GM12878 (cell line): ENCODE data around the gene RUFY3. TPM values are rescaled to one million over a fixed set of nuclear protein-coding genes. Genes with fewer than 3 reads are reported as not detected.

Experiments used
- ATAC-seq: fragments of 200-7000 bp; cut with Tn5 transposase; 3 replicates; pipeline ENCODE4 v1.9.1; 2020; ENCODE audit warnings: mild to moderate bottlenecking, moderate library complexity
- BruUV-seq: library from RNA; stranded (reverse); fragments of 400-500 nt; replicated peaks from 2 replicates; lab custom pipeline; 2021; lab: Mats Ljungman, UMichigan
- CTCF ChIA-PET: fragments of 300-600 bp; sonication (Branson Sonifier 250); formaldehyde crosslinking; extraction: SDS; loops from one replicate; lab custom pipeline; 2021; ENCODE audit warnings: inconsistent platforms; lab: Yijun Ruan, JAX
- POLR2A ChIA-PET: fragments of 350-600 bp; formaldehyde crosslinking; extraction: SDS; loops from one replicate; lab custom pipeline; 2021; ENCODE audit warnings: inconsistent platforms; lab: Charles Lee
- RAD21 ChIA-PET: fragments of 300-600 bp; sonication (Branson Sonifier 250); formaldehyde crosslinking; loops from one replicate; lab custom pipeline; 2023; ENCODE audit warnings: antibody characterized with exemption; ENCODE audit not compliant: unreplicated experiment; lab: Charles Lee
- SMC1A ChIA-PET: fragments of 300-600 bp; sonication (Branson Sonifier 250); formaldehyde crosslinking; loops from one replicate; lab custom pipeline; 2023; ENCODE audit not compliant: unreplicated experiment, uncharacterized antibody; lab: Charles Lee
- DNase-seq: peaks from one replicate; pipeline ENCODE4 v3.0.0-alpha.2; 2011; ENCODE audit warnings: low read depth, low spot score
- FAIRE-seq: peaks from 3 replicates; lab custom pipeline; 2011; peaks lifted over from hg19 to GRCh38; lab: Jason Lieb, UNC
- H2AFZ ChIP-seq: 2 replicates; pipeline ENCODE4 v1.6.0; 2011; ENCODE audit warnings: low read depth, low read length, control low read depth; ENCODE audit not compliant: control insufficient read depth
- H3K27ac ChIP-seq: 2 replicates; pipeline ENCODE4 v1.5.1; 2011; ENCODE audit warnings: control low read depth; ENCODE audit not compliant: control insufficient read depth, insufficient read depth
- H3K27me3 ChIP-seq, 2 experiments: replicated peaks in 1 of 2; 2 replicates each; pipeline versions ENCODE4 v1.6.0 to v1.6.1; 2011; ENCODE audit warnings: low read length in 1 of 2; ENCODE audit not compliant: control insufficient read depth in 2 of 2, insufficient read depth in 2 of 2
- H3K36me3 ChIP-seq, 2 experiments: 2 replicates each; pipeline ENCODE4 v1.5.1; 2011; ENCODE audit warnings: low read length in 1 of 2; ENCODE audit not compliant: control insufficient read depth in 2 of 2, insufficient read depth in 2 of 2
- H3K4me1 ChIP-seq: 2 replicates; pipeline ENCODE4 v1.6.1; 2011; ENCODE audit warnings: mild to moderate bottlenecking, low read length, moderate library complexity, mixed read lengths; ENCODE audit not compliant: control insufficient read depth, insufficient read depth
- H3K4me2 ChIP-seq: 2 replicates; pipeline ENCODE4 v1.6.0; 2011; ENCODE audit warnings: control low read depth; ENCODE audit not compliant: control insufficient read depth, insufficient read depth
- H3K4me3 ChIP-seq: fragments of 200-600 bp; sonication (generic); 2 replicates; pipeline ENCODE4 v1.5.1; 2016
- H3K79me2 ChIP-seq: 2 replicates; pipeline ENCODE4 v1.6.0; 2011; ENCODE audit warnings: low read length; ENCODE audit not compliant: control insufficient read depth, insufficient read depth
- H3K9ac ChIP-seq: 2 replicates; pipeline ENCODE4 v1.8.0; 2011; ENCODE audit warnings: low read length, control low read depth, mixed read lengths; ENCODE audit not compliant: control insufficient read depth, insufficient read depth
- H3K9me3 ChIP-seq: replicated peaks from 3 replicates; pipeline ENCODE4 v1.5.1; 2011; ENCODE audit warnings: mild to moderate bottlenecking, low read length; ENCODE audit not compliant: control insufficient read depth, insufficient read depth
- H4K20me1 ChIP-seq: 2 replicates; pipeline ENCODE4 v1.6.0; 2011; ENCODE audit not compliant: control insufficient read depth, insufficient read depth
- ATF2 ChIP-seq: IDR thresholded peaks from 2 replicates; pipeline ENCODE4 v1.6.1; 2012; ENCODE audit warnings: low read length, inconsistent platforms
- CREB1 ChIP-seq: IDR thresholded peaks from 2 replicates; pipeline ENCODE4 v1.6.1; 2012; ENCODE audit warnings: low read depth, mild to moderate bottlenecking, inconsistent platforms
- NKRF ChIP-seq: fragments of 450-650 bp; conservative IDR thresholded peaks from 2 replicates; pipeline ENCODE4 v1.6.1; 2017; ENCODE audit warnings: mild to moderate bottlenecking, moderate library complexity
- RUNX3 ChIP-seq: IDR thresholded peaks from 2 replicates; pipeline ENCODE4 v1.6.1; 2012; ENCODE audit warnings: low read length, inconsistent platforms
- SREBF2 ChIP-seq: IDR thresholded peaks from 2 replicates; pipeline ENCODE4 v1.6.1; 2012; ENCODE audit warnings: mild to moderate bottlenecking, low read length
- ZNF207 ChIP-seq: fragments of 450-650 bp; IDR thresholded peaks from 2 replicates; pipeline ENCODE4 v1.6.1; 2014; ENCODE audit warnings: antibody characterized with exemption, mild to moderate bottlenecking, borderline replicate concordance
- WGBS: methylation state at CpG from one replicate; pipeline ENCODE4 v1.1.6; 2016; ENCODE audit warnings: low lambda C conversion rate; ENCODE audit not compliant: insufficient replicate concordance, insufficient coverage; ENCODE audit errors: missing lambda C conversion rate; 5-methylcytosine and 5-hydroxymethylcytosine counted together
- in situ Hi-C: fragments of 300-500 bp; cut with MboI; formaldehyde crosslinking; loops from 9 replicates; pipeline ENCODE4 v1.14.3; 2018; ENCODE audit warnings: mixed read lengths
- intact Hi-C: fragments of 100-400 bp; cut with micrococcal nuclease; formaldehyde crosslinking; loops from one replicate; pipeline ENCODE4 v1.14.2; 2022; ENCODE audit not compliant: unreplicated experiment
- polyA plus RNA-seq, 11 experiments: library from polyadenylated mRNA; depleted of rRNA in 4 of 11; unstranded in 6 of 11; stranded (reverse) in 5 of 11; fragments of >200 nt; fragmentation: Nextera tagmentation in 4 of 11; fragmentation: Illumina TruSeq in 1 of 11; extraction: Ambion mirVana in 4 of 11; extraction: Trizol in 1 of 11; gene quantifications; 1 replicate in 1 of 11; 2 replicates in 10 of 11; pipeline versions ENCODE4 v1.2.1 to v1.2.3, GENCODE V29; 2011 to 2016; ENCODE audit warnings: inconsistent platforms in 2 of 11, missing spikeins in 2 of 11, low read depth in 1 of 11
- total RNA-seq, 4 experiments: library from RNA; depleted of rRNA in 3 of 4; stranded (reverse); fragments of >200 nt in 3 of 4; fragmentation: Illumina TruSeq in 1 of 4; extraction: Trizol in 1 of 4; gene quantifications; 2 replicates each; pipeline versions ENCODE4 v1.2.1 to v1.2.3, GENCODE V29; 2013 to 2021

RUFY3 gene
- total and polyA plus RNA-seq, 10 of the 15 experiments (the other 5 are each of a cell fraction or from before 2014, with no cell fraction given), result 5.1 to 28.3 (median 13.1) TPM

GRCh38 chr4:70788733-70789132 is 67.0 kb downstream of the RUFY3 start (continued):
- no peak for TF ChIP-seq ZNF207

GRCh38 chr4:70793626-70794025 is 71.9 kb downstream of the RUFY3 start:
- ChIA-PET CTCF (interaction anchor here (1.2 to 1.5 kb wide), 2 partner anchors 9 to 17 kb away, joined by 3 to 5 read pairs; no protein-coding TSS in a partner anchor), RAD21 (no interaction called here)
- no peak for DNase-seq
- in situ Hi-C loops, result no loop called here
- no peaks in the 10 kb centered on the region for H3K4me1 ChIP-seq
- 71% methylated on average over 6 of the region's 6 CpGs for whole genome bisulfite sequencing
- TF ChIP-seq SREBF2, result no peak
- TF ChIP-seq, all 136 proteins: peak for 0
- FAIRE-seq, result no peak
- Histone ChIP-seq H3K27me3 (no peaks in the 10 kb centered on the region), H3K4me3 (no peak overlapping the region), H3K9me3 (no peaks in the 10 kb centered on the region), H3K79me2 (no peaks in the 10 kb centered on the region), H3K27ac (no peak overlapping the region), H3K36me3 (no peaks in the 10 kb centered on the region; a peak in 1 of 4 replicates), H3K4me2 (no peak overlapping the region), H4K20me1 (no peaks in the 10 kb centered on the region), H2AFZ (no peak overlapping the region), H3K9ac (no peak overlapping the region)
- SMC1A ChIA-PET, result no interaction called here
- no TSS peak for BruUV-seq
- ATAC-seq, result no peak
- POLR2A ChIA-PET, result no interaction called here
- intact Hi-C loops, result no loop called here

DNA sequence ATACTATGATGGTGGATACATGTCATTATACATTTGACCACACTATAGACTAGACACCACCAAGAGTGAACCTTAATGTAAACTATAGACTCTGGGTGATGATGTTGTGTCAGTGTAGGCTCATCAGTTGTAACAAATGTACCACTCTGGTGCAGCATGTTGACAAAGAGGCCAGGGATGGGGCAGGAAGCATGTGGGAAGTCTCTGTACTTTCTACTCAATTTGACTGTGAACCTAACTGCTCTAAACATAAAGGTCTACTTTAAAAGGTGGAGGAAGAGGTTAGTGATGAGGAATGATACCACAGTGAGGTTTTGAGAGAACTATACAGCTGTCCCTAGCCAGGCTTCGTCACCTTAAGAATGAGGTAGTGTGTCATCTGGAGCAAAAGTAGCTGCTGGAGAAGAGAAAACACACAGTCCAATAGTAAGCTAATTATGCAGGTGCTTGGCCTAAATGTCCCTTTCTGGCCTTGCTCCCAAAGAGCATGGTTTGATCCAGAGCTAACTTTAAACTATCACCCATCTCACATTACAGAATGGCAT is 79.6 kb downstream of the RUFY3 start:
- no peak for TF ChIP-seq NKRF
- peak; percentile 60 for TF ChIP-seq RUNX3
- peak; percentile 46; the same call in 1 of the 2 replicates for TF ChIP-seq ATF2
- TF ChIP-seq CREB1, result peak; percentile 68; the same call in 1 of the 2 replicates
- TF ChIP-seq, all 136 proteins: peak for 3
- in situ Hi-C loops (no loop called here), intact Hi-C loops (no loop called here)
- Histone ChIP-seq H3K9me3 (no peaks in the 10 kb centered on the region), H3K4me3 (no peak overlapping the region), H3K27ac (no peak overlapping the region), H3K4me1 (no peaks in the 10 kb centered on the region), H3K36me3 (no peaks in the 10 kb centered on the region), H3K4me2 (no peak overlapping the region), H3K79me2 (no peaks in the 10 kb centered on the region), H3K27me3 (no peaks in the 10 kb centered on the region), H2AFZ (no peak overlapping the region), H3K9ac (no peak overlapping the region), H4K20me1 (no peaks in the 10 kb centered on the region)
- ChIA-PET POLR2A (no interaction called here), CTCF (interaction anchor here (1.0 to 1.1 kb wide), 2 partner anchors 16 to 65 kb away, joined by 3 to 4 read pairs; no protein-coding TSS in a partner anchor), RAD21 (no interaction called here), SMC1A (interaction anchor here (0.7 to 3.6 kb wide), 4 partner anchors 18 to 100 kb away, joined by 3 to 18 read pairs (median 8); no protein-coding TSS in a partner anchor)
- no TSS peak for BruUV-seq
- 21% methylated on average over 1 of the region's 1 CpG for WGBS
- DNase-seq, result no peak
- peak; percentile 53 for ATAC-seq
- FAIRE-seq, result no peak
